Kidney epithelial cell (primary cell): ENCODE data around the gene ZNF550. TPM values are rescaled to one million over a fixed set of nuclear protein-coding genes. Genes with fewer than 3 reads are reported as not detected.
A peak's percentile ranks its signal among the peaks of the same experiment; 100 is the strongest.

Experiments used
- DNase-seq: peaks from one replicate; pipeline ENCODE4 v3.0.0-alpha.2; 2010; ENCODE audit warnings: low read depth
- H3K27me3 ChIP-seq: 2 replicates; pipeline ENCODE4 v1.6.0; 2011; ENCODE audit warnings: low read length; ENCODE audit not compliant: control insufficient read depth, insufficient read depth
- H3K36me3 ChIP-seq: 2 replicates; pipeline ENCODE4 v1.5.1; 2011; ENCODE audit warnings: low read length; ENCODE audit not compliant: control insufficient read depth, insufficient read depth
- H3K4me3 ChIP-seq: 2 replicates; pipeline ENCODE4 v1.5.1; 2011; ENCODE audit warnings: low read depth, mild to moderate bottlenecking, control low read depth, low read length
- total RNA-seq: library from RNA; depleted of rRNA; stranded (reverse); fragments of >200 nt; gene quantifications from 2 replicates; pipeline ENCODE4 v1.2.3, GENCODE V29; 2015
- TF ChIP-seq, protein P1 (sequence below): IDR thresholded peaks from 2 replicates; pipeline ENCODE4 v1.5.1; 2011; ENCODE audit warnings: mild to moderate bottlenecking, moderate library complexity, low read length, control low read depth, inconsistent platforms; ENCODE audit not compliant: insufficient read depth, poor library complexity, severe bottlenecking

Gene ZNF550
- total RNA-seq, 1 donor from 2014 or later: 5.1 TPM

DNA sequence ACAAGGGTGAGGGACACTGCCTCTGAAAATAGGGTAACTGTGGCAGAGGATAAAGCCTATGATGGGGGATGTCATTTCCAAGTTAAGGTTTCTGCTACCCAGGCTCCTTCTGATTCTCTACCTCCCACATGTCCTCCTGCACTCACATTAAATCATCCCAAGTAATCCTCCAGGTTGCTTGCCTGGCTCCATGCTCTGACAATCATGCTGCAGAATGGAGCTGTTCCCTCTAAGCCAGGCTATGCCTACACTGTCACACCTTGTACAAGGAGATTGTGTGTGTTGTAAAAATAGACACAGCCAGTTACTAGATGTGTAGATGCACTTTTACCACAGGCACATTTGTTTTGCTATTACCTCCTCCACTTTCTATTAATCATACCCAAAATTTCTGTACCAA, 11.0 kb upstream of the ZNF550 start:
- no peak for DNase-seq
- Histone ChIP-seq H3K27me3 (no peaks in the 10 kb centered on the region), H3K36me3 (peaks cover 3% of the 10 kb centered on the region), H3K4me3 (no peak overlapping the region)
- TF ChIP-seq, protein P1, sequence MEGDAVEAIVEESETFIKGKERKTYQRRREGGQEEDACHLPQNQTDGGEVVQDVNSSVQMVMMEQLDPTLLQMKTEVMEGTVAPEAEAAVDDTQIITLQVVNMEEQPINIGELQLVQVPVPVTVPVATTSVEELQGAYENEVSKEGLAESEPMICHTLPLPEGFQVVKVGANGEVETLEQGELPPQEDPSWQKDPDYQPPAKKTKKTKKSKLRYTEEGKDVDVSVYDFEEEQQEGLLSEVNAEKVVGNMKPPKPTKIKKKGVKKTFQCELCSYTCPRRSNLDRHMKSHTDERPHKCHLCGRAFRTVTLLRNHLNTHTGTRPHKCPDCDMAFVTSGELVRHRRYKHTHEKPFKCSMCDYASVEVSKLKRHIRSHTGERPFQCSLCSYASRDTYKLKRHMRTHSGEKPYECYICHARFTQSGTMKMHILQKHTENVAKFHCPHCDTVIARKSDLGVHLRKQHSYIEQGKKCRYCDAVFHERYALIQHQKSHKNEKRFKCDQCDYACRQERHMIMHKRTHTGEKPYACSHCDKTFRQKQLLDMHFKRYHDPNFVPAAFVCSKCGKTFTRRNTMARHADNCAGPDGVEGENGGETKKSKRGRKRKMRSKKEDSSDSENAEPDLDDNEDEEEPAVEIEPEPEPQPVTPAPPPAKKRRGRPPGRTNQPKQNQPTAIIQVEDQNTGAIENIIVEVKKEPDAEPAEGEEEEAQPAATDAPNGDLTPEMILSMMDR: no peak

DNA sequence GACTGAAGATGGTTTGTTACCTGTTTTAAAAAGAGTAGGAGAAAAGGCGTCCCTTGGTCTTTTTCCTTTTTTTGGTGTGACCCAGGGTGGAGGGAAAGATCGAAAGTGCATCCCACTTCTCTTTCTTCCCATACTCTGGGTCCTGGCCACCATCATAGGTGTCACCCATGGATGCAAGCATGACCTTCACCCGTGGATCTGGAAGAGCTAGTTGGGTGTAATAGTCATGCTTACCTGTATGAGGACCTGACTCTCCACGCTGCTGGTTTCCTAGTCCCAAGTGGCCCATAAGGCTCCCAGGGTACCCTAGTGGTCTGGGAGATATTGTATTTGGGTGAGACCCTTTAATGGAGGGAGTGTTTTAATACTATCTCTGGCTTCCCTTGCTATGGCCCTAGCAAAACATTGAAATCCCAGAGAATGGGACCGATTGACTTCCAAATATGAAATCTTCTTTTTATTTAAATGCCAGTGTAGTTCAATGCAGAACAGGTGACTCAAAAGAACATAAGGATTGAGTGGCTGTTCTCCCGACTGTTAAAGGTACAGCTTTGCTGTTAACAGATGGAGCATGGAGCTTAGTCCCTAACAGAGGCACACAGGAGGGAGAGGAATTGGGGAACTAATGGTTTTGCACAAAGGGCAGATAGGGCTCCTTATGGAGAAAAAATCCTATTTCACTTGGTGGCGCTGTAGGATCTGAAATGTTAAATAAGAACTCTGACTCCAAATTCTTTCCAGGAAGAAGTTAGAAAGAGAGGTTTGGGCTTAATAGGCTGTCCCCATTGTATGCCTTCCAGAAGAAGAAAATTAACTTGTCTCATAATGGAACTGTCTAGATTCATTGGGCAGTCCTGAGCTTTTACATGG, 7.0 kb upstream of the ZNF550 start:
- Histone ChIP-seq H3K4me3 (no peak overlapping the region), H3K27me3 (no peaks in the 10 kb centered on the region), H3K36me3 (no peaks in the 10 kb centered on the region)
- TF ChIP-seq, protein P1: no peak
- DNase-seq: no peak

DNA sequence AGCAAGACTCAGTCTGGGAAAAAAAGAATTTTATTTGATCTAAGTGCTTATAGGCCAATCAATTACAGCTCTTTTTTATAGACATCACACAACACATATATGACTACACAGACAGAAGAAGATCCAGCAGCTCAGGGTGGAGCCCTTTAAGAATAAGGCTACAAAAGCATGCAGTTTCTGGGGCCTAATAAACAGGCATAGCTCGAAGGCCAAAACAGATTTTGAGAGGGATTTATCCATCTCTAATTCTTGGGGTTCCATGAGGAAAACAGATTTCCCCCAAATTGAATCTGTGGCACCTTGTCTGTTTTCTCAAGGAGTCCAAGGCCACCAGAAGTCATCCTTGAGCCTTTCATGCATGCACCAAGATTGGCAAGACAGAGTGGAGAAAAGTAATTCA, 3.9 kb upstream of the ZNF550 start:
- Histone ChIP-seq H3K4me3 (no peak overlapping the region), H3K36me3 (no peaks in the 10 kb centered on the region), H3K27me3 (no peaks in the 10 kb centered on the region)
- TF ChIP-seq, protein P1: no peak
- DNase-seq: no peak

DNA sequence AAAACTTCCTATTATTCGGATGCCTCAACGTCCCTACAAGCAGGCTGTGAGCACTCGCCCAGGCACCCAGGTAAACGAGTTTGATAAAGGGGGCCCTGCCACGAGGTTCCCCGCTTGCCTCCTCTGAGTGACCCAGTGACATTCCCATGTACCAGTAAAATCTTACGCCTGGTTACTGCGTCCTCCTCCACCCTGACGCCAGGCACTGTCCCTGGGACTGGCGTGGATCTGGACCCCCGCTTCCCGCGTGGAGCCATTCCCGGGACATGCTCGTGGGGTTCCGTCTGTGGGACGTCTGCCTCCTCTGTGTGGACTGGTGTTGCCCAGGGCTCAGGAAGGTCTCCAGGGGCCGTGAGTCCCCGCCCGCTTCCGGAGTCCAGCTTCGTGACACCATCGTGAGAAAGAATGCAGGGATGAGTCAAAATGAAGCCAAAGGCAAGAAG, 407 bp upstream of the ZNF550 start:
- no peaks in the 10 kb centered on the region for H3K27me3 ChIP-seq
- peaks cover 3% of the 10 kb centered on the region for H3K36me3 ChIP-seq
- peak overlapping the region; percentile 95 for H3K4me3 ChIP-seq
- DNase-seq: no peak
- TF ChIP-seq, protein P1: no peak

DNA sequence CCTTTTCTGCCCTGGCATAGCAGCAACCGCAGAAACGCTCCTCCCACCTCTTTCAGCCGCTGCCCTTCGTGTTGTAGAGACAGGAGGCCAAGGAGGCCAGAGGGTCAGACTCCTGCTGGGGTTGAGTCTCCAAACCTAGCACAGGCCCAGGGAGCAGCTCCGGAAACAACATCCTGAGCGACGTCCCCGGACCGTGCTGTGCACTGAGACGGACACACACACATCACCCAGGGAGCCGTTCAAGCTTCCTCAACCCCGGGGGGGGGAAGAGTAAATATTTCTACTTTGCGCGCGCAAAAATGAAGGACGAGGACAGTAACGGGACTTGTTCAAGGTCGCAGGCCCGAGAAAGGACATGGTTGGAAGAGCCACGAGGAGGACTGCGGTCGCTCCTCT, 657 bp downstream of the ZNF550 start:
- H3K36me3 ChIP-seq: peaks cover 6% of the 10 kb centered on the region
- TF ChIP-seq, protein P1: no peak
- no peak for DNase-seq
- H3K27me3 ChIP-seq: no peaks in the 10 kb centered on the region
- peak overlapping the region; percentile 95 for H3K4me3 ChIP-seq
